Measurements from ENCODE around the gene SPG21. TPM values are rescaled to one million over a fixed set of nuclear protein-coding genes. Genes with fewer than 3 reads are reported as not detected.
A peak's percentile ranks its signal among the peaks of the same experiment; 100 is the strongest.

Gene SPG21, protein sequence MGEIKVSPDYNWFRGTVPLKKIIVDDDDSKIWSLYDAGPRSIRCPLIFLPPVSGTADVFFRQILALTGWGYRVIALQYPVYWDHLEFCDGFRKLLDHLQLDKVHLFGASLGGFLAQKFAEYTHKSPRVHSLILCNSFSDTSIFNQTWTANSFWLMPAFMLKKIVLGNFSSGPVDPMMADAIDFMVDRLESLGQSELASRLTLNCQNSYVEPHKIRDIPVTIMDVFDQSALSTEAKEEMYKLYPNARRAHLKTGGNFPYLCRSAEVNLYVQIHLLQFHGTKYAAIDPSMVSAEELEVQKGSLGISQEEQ
- polyA plus RNA-seq (2011; rRNA removed), result 85.7 and 101 TPM in 2 replicates
- polyA minus RNA-seq (2011; rRNA and poly(A)+ RNA removed), result 49.5 and 57.6 TPM in 2 replicates

DNA sequence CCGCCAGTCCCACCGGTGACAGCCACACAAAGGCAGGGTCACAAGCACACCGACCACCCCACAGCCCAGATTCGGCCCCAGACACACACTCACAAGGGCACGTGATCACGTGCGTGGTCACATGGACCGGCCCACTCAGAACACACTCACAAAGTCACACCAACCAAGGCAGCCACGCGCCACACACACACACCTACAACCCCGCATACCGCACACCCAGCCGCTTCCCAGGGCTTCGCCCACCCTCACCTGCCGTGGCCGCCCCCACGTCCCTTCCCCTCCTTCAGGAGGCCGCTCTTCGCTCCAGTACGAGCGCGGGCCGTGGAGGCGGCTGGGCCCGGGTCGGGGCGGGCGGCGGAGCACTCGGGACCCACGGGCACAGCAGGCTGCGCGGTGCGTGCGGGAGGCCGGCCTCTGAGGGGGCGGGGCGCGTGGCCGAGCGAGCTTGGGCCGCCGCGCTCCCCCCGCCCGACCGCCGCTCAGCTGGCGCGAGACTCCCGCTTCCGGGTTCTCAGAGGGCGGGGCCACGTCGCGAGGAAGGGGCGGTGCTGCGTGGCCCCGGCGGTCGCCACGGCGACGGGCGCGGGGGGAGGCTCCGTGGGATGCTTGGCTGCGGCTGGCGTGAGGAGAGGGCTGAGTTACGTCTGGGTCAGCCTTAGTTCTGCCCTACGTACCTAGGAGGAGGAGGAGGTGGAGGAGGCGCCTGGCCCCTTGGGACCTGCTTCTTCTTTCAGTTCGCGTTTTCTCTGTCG is at the start of gene SPG21:
Gene SPG21 (minus strand): TSS at position 499 of the 752 bp plus-strand sequence. CDS start 6,345 bp downstream, outside the sequence.
- H3K27ac ChIP-seq (ENCODE audit: low read depth, low read length), result peak within 1 kb of the TSS; percentile 89
- H3K27me3 ChIP-seq (ENCODE audit: control insufficient read depth, insufficient read depth, low read length), result no peaks in the 10 kb centered on the region
- TF ChIP-seq, protein P1, sequence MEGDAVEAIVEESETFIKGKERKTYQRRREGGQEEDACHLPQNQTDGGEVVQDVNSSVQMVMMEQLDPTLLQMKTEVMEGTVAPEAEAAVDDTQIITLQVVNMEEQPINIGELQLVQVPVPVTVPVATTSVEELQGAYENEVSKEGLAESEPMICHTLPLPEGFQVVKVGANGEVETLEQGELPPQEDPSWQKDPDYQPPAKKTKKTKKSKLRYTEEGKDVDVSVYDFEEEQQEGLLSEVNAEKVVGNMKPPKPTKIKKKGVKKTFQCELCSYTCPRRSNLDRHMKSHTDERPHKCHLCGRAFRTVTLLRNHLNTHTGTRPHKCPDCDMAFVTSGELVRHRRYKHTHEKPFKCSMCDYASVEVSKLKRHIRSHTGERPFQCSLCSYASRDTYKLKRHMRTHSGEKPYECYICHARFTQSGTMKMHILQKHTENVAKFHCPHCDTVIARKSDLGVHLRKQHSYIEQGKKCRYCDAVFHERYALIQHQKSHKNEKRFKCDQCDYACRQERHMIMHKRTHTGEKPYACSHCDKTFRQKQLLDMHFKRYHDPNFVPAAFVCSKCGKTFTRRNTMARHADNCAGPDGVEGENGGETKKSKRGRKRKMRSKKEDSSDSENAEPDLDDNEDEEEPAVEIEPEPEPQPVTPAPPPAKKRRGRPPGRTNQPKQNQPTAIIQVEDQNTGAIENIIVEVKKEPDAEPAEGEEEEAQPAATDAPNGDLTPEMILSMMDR (IDR thresholded peaks at IDR 0.05; ENCODE audit: low read depth, low read length), result no peak
- ChIA-PET CTCF (no interaction called here), POLR2A (interaction anchor here (0.5 to 1.1 kb wide), 5 partner anchors 47 to 138 kb away, joined by 3 to 6 read pairs (median 4); no protein-coding TSS in a partner anchor)
- H3K9me3 ChIP-seq (ENCODE audit: control insufficient read depth, insufficient read depth, low read length), result no peaks in the 10 kb centered on the region
- DNase-seq (ENCODE audit: low read depth, low spot score), result peak; percentile 75
- peak within 1 kb of the TSS; percentile 69 for H3K4me3 ChIP-seq (ENCODE audit: low read depth, low read length)

DNA sequence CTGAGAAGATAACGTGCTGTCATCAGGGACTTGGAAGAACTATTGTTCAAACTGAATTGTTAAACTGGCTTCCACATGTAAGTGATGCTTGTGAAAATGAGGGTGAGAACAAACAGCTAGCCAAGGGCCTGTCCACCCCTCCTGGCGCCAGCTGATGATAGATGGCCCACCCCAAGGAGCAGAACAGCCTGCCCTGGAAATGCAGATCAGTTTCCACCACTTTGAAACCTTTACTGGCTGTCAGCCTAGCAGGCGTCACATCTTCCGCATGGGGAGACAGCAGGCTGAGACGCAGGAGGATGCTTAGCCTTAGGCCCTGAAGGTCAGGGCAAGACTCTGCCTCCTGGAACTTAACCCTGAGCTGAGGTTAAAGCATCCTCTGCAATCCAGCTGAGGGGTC is 49.1 kb upstream of the SPG21 start:
- H3K4me3 ChIP-seq (ENCODE audit: low read depth, low read length), result no peak overlapping the region
- H3K27ac ChIP-seq (ENCODE audit: low read depth, low read length), result no peak overlapping the region
- TF ChIP-seq, protein P1 (IDR thresholded peaks at IDR 0.05; ENCODE audit: low read depth, low read length), result no peak
- no peaks in the 10 kb centered on the region for H3K9me3 ChIP-seq (ENCODE audit: control insufficient read depth, insufficient read depth, low read length)
- POLR2A ChIA-PET, result interaction anchor here (1.2 kb wide), 1 partner anchor 63 kb away, joined by 3 read pairs; no protein-coding TSS in a partner anchor
- no peaks in the 10 kb centered on the region for H3K27me3 ChIP-seq (ENCODE audit: control insufficient read depth, insufficient read depth, low read length)
- CTCF ChIA-PET, result interaction anchor here (1.7 kb wide), 1 partner anchor 63 kb away, joined by 10 read pairs; no protein-coding TSS in a partner anchor
- DNase-seq (ENCODE audit: low read depth, low spot score), result no peak

DNA sequence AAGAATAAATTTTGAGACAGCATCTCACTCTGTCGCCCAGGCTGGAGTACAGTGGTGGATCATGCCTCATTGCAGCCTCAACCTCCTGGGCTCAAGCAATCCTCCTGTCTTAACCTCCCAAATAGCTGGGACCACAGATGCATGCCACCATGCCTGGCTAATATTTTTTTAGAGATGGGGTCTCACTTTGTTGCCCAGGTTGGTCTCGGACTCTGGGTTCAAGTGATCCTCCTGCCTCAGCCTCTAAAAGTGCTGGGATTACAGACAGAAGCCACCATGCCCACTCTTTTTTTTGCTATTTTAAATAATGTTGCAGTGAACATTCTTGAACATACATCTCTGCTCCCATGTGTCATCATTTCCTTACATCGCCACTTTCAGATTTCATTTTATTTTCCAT is 48.7 kb upstream of the SPG21 start:
- H3K27me3 ChIP-seq (ENCODE audit: control insufficient read depth, insufficient read depth, low read length), result no peaks in the 10 kb centered on the region
- POLR2A ChIA-PET, result interaction anchor here (1.2 kb wide), 1 partner anchor 63 kb away, joined by 3 read pairs; no protein-coding TSS in a partner anchor

DNA sequence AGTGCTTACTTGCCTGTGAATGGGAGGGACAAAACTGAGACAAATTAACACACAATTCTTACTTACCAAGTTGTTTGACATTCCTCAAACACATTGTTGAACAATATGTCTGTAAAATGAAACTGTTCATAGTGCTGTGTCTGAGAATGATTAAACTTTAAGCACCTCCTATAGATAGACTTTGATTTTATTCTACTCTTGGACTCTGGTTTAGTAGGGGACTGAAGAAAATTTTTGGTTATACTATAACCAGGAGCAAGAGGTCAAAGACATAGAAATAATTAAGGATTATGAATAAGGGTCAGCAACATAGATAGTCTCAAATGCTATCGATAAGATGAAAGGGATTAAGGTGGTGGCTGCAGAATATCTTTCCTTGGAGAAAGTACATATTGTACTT is 47.6 kb upstream of the SPG21 start:
- ChIA-PET POLR2A (interaction anchor here (0.7 kb wide), 1 partner anchor 48 kb away, joined by 6 read pairs; no protein-coding TSS in a partner anchor), CTCF (no interaction called here)
- H3K9me3 ChIP-seq (ENCODE audit: control insufficient read depth, insufficient read depth, low read length), result no peaks in the 10 kb centered on the region
- H3K27me3 ChIP-seq (ENCODE audit: control insufficient read depth, insufficient read depth, low read length), result no peaks in the 10 kb centered on the region
- H3K4me3 ChIP-seq (ENCODE audit: low read depth, low read length), result no peak overlapping the region
- H3K27ac ChIP-seq (ENCODE audit: low read depth, low read length), result no peak overlapping the region
- TF ChIP-seq, protein P1 (IDR thresholded peaks at IDR 0.05; ENCODE audit: low read depth, low read length), result no peak
- no peak for DNase-seq (ENCODE audit: low read depth, low spot score)

More for the DNA sequence above, 48.7 kb upstream of the SPG21 start:
- CTCF ChIA-PET, result interaction anchor here (1.7 kb wide), 1 partner anchor 63 kb away, joined by 10 read pairs; no protein-coding TSS in a partner anchor
- TF ChIP-seq, protein P1 (IDR thresholded peaks at IDR 0.05; ENCODE audit: low read depth, low read length), result no peak
- H3K9me3 ChIP-seq (ENCODE audit: control insufficient read depth, insufficient read depth, low read length), result no peaks in the 10 kb centered on the region
- DNase-seq (ENCODE audit: low read depth, low spot score), result no peak
- no peak overlapping the region for H3K27ac ChIP-seq (ENCODE audit: low read depth, low read length)
- no peak overlapping the region for H3K4me3 ChIP-seq (ENCODE audit: low read depth, low read length)

Measured in AG04450 (cell line).